Neutrophil (primary cell): ENCODE measurements around the gene ARF1.

Experiments used
- H3K27ac ChIP-seq: fragments of 200-600 bp; sonication (generic); 2 replicates; pipeline ENCODE4 v1.5.1; 2016; ENCODE audit warnings: mild to moderate bottlenecking, moderate library complexity
- H3K27me3 ChIP-seq: fragments of 200-600 bp; sonication (generic); 2 replicates; pipeline ENCODE4 v1.6.0; 2016; ENCODE audit warnings: mild to moderate bottlenecking
- H3K36me3 ChIP-seq: fragments of 200-600 bp; sonication (generic); 2 replicates; pipeline ENCODE4 v1.5.1; 2017
- H3K4me1 ChIP-seq, 2 experiments: fragments of 200-600 bp in 1 of 2; sonication (generic) in 1 of 2; 1 replicate in 1 of 2; 2 replicates in 1 of 2; pipeline versions ENCODE4 v1.5.1 to v1.6.1; 2013 to 2016; ENCODE audit warnings: low read depth in 1 of 2, low read length in 1 of 2, mild to moderate bottlenecking in 1 of 2, moderate library complexity in 1 of 2; ENCODE audit not compliant: control insufficient read depth in 1 of 2, insufficient read depth in 1 of 2
- H3K4me3 ChIP-seq, 2 experiments: fragments of 200-600 bp in 1 of 2; sonication (generic) in 1 of 2; 1 replicate in 1 of 2; 2 replicates in 1 of 2; pipeline ENCODE4 v1.5.1; 2013 to 2016; ENCODE audit warnings: low read depth in 1 of 2, low read length in 1 of 2, mild to moderate bottlenecking in 1 of 2, moderate library complexity in 1 of 2
- H3K9me3 ChIP-seq: fragments of 200-600 bp; sonication (generic); 2 replicates; pipeline ENCODE4 v1.5.1; 2016
- TF ChIP-seq, protein P1 (sequence below): fragments of 200-600 bp; sonication (generic); IDR thresholded peaks from 2 replicates; pipeline ENCODE4 v1.5.1; 2016; ENCODE audit warnings: antibody characterized with exemption

The ARF1 gene

GRCh38 chr1:228037401-228038386 is 44.8 kb upstream of the ARF1 start:
- peaks cover 92% of the 10 kb centered on the region for H3K27me3 ChIP-seq
- no peak overlapping the region for H3K4me3 ChIP-seq
- H3K36me3 ChIP-seq: no peaks in the 10 kb centered on the region
- no peaks in the 10 kb centered on the region for H3K9me3 ChIP-seq
- TF ChIP-seq, protein P1, sequence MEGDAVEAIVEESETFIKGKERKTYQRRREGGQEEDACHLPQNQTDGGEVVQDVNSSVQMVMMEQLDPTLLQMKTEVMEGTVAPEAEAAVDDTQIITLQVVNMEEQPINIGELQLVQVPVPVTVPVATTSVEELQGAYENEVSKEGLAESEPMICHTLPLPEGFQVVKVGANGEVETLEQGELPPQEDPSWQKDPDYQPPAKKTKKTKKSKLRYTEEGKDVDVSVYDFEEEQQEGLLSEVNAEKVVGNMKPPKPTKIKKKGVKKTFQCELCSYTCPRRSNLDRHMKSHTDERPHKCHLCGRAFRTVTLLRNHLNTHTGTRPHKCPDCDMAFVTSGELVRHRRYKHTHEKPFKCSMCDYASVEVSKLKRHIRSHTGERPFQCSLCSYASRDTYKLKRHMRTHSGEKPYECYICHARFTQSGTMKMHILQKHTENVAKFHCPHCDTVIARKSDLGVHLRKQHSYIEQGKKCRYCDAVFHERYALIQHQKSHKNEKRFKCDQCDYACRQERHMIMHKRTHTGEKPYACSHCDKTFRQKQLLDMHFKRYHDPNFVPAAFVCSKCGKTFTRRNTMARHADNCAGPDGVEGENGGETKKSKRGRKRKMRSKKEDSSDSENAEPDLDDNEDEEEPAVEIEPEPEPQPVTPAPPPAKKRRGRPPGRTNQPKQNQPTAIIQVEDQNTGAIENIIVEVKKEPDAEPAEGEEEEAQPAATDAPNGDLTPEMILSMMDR: no peak
- H3K4me1 ChIP-seq: no peaks in the 10 kb centered on the region
- H3K27ac ChIP-seq: no peak overlapping the region

DNA sequence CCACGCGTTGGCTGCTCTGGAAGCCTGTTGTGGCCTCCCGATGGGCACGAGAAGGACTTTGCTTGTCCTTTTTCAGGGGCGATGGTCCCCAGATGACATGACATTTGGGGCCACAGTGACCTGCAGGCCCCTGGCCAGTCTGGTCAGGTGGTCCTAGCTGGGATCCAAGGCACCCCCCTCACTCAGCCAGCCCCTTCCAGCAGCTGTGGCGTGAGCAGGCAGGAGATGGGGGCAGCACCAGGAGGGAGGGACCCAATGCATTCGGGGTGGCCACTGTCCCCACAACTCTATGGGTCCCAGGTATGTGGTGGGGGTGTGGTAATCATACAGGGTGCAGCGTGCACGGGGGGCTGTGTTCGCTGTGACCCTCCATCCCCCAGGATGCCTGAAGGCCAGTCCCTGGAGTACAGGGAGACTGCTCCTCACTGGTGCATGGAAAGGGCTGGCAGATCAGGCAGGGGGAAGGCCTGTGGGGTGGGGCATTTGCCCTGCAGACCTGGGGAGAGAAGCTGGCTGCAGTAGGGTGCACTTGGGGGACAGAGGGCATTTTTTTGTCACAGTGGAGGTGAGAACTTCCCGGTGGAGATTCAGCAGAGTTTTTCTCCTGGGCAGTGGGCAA is 44.0 kb upstream of the ARF1 start:
- Histone ChIP-seq H3K27me3 (peaks cover 90% of the 10 kb centered on the region), H3K4me1 (no peaks in the 10 kb centered on the region), H3K4me3 (no peak overlapping the region), H3K27ac (no peak overlapping the region), H3K9me3 (no peaks in the 10 kb centered on the region), H3K36me3 (no peaks in the 10 kb centered on the region)
- TF ChIP-seq, protein P1: no peak

DNA sequence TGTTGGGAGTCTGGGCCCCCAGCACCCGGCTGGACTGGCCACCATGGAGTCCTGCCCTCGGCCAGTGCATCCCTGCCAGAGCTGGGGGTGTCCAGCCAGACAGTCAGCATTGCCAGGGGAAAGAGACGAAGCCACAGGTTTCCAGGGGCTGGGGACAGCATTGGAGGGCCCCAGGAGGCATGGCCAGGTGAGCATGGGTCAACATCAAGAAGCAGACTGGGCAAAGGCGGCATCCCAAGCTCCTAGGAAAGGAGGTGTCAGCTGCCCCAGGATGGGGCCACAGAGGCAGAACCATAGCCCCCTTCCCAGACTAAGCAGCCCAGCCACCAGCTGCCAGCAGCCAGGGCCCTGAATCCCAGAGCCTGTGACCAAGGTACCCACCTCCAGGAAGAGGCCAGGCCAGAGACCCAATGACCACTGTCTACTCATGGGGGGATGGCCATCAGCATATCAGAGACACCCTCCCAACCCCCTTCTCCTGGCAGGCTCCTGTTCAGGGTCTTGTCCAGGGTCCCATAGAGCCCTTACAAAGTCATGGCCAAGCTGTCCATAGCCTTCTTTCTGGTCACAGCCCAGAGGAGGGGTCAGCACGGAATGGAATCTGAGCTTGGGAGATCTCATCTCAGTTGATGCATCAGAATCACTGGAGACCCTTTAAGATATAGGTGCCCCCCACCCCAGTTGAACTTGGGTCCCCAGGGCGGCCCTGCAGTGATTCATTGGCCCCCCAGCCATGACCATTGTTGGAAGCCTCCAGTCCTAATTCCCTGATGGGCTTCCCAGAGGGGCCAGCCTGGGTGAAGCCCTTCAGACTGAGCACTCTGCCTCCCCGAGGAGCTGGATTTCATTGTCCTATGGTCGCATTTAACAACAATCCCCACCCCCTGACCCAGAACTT is 43.3 kb upstream of the ARF1 start:
- no peaks in the 10 kb centered on the region for H3K9me3 ChIP-seq
- TF ChIP-seq, protein P1: no peak
- no peaks in the 10 kb centered on the region for H3K4me1 ChIP-seq
- H3K27ac ChIP-seq: no peak overlapping the region
- H3K36me3 ChIP-seq: no peaks in the 10 kb centered on the region
- no peak overlapping the region for H3K4me3 ChIP-seq
- H3K27me3 ChIP-seq: peaks cover 88% of the 10 kb centered on the region

- Histone ChIP-seq H3K27me3 (peaks cover 84% of the 10 kb centered on the region), H3K36me3 (no peaks in the 10 kb centered on the region)
Observed at GRCh38 chr1:228039986-228040385, 42.5 kb upstream of the ARF1 start.

GRCh38 chr1:228041316-228041715 is 41.2 kb upstream of the ARF1 start:
- peaks cover 73% of the 10 kb centered on the region for H3K27me3 ChIP-seq

More at GRCh38 chr1:228039986-228040385, 42.5 kb upstream of the ARF1 start:
- TF ChIP-seq, protein P1: no peak
- no peaks in the 10 kb centered on the region for H3K9me3 ChIP-seq
- no peak overlapping the region for H3K4me3 ChIP-seq
- H3K27ac ChIP-seq: no peak overlapping the region
- no peaks in the 10 kb centered on the region for H3K4me1 ChIP-seq

More at GRCh38 chr1:228041316-228041715, 41.2 kb upstream of the ARF1 start:
- no peaks in the 10 kb centered on the region for H3K4me1 ChIP-seq
- no peaks in the 10 kb centered on the region for H3K9me3 ChIP-seq
- no peaks in the 10 kb centered on the region for H3K36me3 ChIP-seq
- no peak overlapping the region for H3K27ac ChIP-seq
- no peak overlapping the region for H3K4me3 ChIP-seq
- TF ChIP-seq, protein P1: no peak
